Mucosa of descending colon (tissue), 3 donors: ENCODE results near the gene GJA4. TPM values are rescaled to one million over a fixed set of nuclear protein-coding genes. Genes with fewer than 3 reads are reported as not detected.

ENCODE experiments used
- ATAC-seq: fragments of 200-7000 bp; cut with Tn5 transposase; one replicate; pipeline ENCODE4 v1.9.1; 2020; ENCODE audit warnings: mild to moderate bottlenecking, moderate library complexity
- DNase-seq, 3 donors: peaks; one replicate each; pipeline ENCODE4 v3.0.0-alpha.2; 2020
- H3K36me3 ChIP-seq: fragments of 200-600 bp; one replicate; pipeline ENCODE4 v1.8.0; 2021; ENCODE audit warnings: low read depth, mild to moderate bottlenecking
- H3K4me1 ChIP-seq: fragments of 200-600 bp; one replicate; pipeline ENCODE4 v1.8.0; 2021; ENCODE audit warnings: low read depth, mild to moderate bottlenecking
- H3K4me3 ChIP-seq: fragments of 200-600 bp; one replicate; pipeline ENCODE4 v1.8.0; 2021; ENCODE audit warnings: mild to moderate bottlenecking
- H3K9me3 ChIP-seq: fragments of 200-600 bp; one replicate; pipeline ENCODE4 v1.8.0; 2021; ENCODE audit warnings: mild to moderate bottlenecking
- intact Hi-C, 2 donors: fragments of 100-400 bp; cut with DNase I in 1 of 2; cut with micrococcal nuclease in 1 of 2; formaldehyde crosslinking; loops; one replicate each; pipeline versions ENCODE4 v1.11.0 to v1.11.1; 2022; cut with DNase I, micrococcal nuclease
- total RNA-seq, 3 donors: library from RNA; stranded (reverse); fragmentation: NEBNext Ultra II Directional in 2 of 3; extraction: Animal tissue kit (Norgen Biotek cat#: 25700) in 2 of 3; gene quantifications; one replicate each; pipeline versions ENCODE4 v1.2.1 to v1.2.4, GENCODE V29; 2021 to 2023
- TF ChIP-seq, protein P1 (sequence below): fragments of 200-600 bp; IDR thresholded peaks from one replicate; pipeline ENCODE4 v1.8.0; 2022; ENCODE audit warnings: antibody characterized with exemption, mild to moderate bottlenecking
- donor health status: DM: no; HTN: no; CAD: no; lungs with moderate emphysema.
- donor health status: DM: no; HTN: no; CAD: no.
- donor health status: DM: no; HTN: yes; CAD: no.

The GJA4 gene
- total RNA-seq, 3 donors from 2014 or later: 0.84 to 4.1 (median 2.7) TPM

DNA sequence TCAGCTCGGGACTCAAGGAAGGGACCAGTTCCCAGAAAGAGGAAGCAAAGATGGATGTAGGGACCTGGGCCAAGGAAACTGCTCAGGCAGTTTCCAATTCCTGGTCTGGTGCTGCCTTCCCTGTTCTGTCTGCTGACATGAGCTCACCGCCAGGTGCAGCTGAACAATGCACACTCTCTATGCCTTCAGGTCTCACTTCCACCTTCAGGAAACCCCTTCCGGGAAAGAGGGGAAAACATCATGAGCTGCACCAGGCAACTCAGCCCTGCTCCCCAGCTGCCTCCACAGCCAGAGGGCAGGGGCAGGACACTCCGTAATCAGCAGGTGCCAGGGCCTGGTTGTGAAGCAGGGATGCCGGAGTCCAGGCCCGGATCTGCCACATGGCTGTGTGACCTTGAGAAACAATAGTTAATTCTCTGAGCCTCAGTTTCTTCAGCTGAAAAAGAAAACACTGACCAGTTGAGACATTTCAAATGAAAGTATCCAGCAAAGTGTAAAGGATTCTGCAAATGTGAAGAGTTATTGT, 39.0 kb downstream of the GJA4 start:
- Histone ChIP-seq H3K4me1 (no peaks in the 10 kb centered on the region), H3K9me3 (no peaks in the 10 kb centered on the region), H3K4me3 (no peak overlapping the region), H3K36me3 (no peaks in the 10 kb centered on the region)
- TF ChIP-seq, protein P1, sequence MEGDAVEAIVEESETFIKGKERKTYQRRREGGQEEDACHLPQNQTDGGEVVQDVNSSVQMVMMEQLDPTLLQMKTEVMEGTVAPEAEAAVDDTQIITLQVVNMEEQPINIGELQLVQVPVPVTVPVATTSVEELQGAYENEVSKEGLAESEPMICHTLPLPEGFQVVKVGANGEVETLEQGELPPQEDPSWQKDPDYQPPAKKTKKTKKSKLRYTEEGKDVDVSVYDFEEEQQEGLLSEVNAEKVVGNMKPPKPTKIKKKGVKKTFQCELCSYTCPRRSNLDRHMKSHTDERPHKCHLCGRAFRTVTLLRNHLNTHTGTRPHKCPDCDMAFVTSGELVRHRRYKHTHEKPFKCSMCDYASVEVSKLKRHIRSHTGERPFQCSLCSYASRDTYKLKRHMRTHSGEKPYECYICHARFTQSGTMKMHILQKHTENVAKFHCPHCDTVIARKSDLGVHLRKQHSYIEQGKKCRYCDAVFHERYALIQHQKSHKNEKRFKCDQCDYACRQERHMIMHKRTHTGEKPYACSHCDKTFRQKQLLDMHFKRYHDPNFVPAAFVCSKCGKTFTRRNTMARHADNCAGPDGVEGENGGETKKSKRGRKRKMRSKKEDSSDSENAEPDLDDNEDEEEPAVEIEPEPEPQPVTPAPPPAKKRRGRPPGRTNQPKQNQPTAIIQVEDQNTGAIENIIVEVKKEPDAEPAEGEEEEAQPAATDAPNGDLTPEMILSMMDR: no peak
- intact Hi-C loops: no loop called here
- ATAC-seq (no peak), DNase-seq (no peak)

GRCh38 chr1:34833711-34834110, 40.9 kb downstream of the GJA4 start:
- intact Hi-C loops: no loop called here
- Histone ChIP-seq H3K9me3 (no peaks in the 10 kb centered on the region), H3K36me3 (no peaks in the 10 kb centered on the region), H3K4me3 (no peak overlapping the region), H3K4me1 (no peaks in the 10 kb centered on the region)
- ATAC-seq: no peak
- DNase-seq: no peak
- TF ChIP-seq, protein P1: no peak

DNA sequence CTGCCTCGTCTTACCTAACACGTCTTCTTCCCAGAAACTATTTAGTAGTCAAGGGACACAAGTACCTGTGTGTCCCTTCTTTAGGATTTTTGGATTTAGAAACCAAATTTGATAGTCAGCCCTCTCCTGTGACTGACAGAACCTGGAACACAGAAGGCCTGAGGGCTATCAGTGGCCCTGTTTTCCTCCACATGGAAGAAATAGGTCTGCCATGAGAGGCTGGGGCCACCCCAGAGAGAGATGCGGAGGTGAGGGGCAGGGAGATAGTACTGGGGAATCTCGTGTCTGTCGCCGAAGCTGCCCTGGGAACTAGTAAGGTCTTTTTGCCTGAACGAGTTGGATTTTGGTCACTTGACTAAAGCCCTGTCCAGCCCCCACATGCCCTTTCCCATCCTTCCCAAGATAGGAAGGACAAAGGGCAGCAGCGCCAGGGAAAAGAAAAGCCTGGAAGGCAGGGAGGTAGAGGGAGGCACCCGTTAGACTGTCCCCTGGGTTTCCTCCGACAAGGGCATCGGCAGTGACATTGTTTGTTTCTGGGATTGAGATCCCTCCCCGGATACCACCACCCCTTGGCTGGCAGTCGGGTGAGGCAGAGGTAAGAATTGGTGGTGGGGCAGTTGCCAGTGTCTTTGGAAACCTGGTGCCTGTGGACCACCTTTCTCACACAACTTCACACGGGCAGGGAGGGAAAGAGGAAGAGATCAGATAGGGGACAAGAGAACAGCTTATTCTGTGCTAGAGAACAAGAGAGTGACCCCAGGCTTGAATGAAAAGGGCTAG, 46.9 kb downstream of the GJA4 start:
- Histone ChIP-seq H3K9me3 (no peaks in the 10 kb centered on the region), H3K4me1 (no peaks in the 10 kb centered on the region), H3K4me3 (no peak overlapping the region), H3K36me3 (no peaks in the 10 kb centered on the region)
- DNase-seq: no peak
- TF ChIP-seq, protein P1: no peak
- intact Hi-C loops: no loop called here
- ATAC-seq: no peak

- ATAC-seq: no peak
- no peak for DNase-seq
- Histone ChIP-seq H3K4me3 (no peak overlapping the region), H3K36me3 (no peaks in the 10 kb centered on the region), H3K4me1 (no peaks in the 10 kb centered on the region), H3K9me3 (no peaks in the 10 kb centered on the region)
- TF ChIP-seq, protein P1: no peak
- intact Hi-C loops: no loop called here
These were observed 47.6 kb downstream of the GJA4 start for GRCh38 chr1:34840426-34840825.

GRCh38 chr1:34842073-34842472, 49.3 kb downstream of the GJA4 start:
- no peaks in the 10 kb centered on the region for H3K4me1 ChIP-seq
- ATAC-seq (no peak), DNase-seq (no peak)
- TF ChIP-seq, protein P1: no peak
- no peak overlapping the region for H3K4me3 ChIP-seq
- H3K36me3 ChIP-seq: no peaks in the 10 kb centered on the region
- intact Hi-C loops: no loop called here
- no peaks in the 10 kb centered on the region for H3K9me3 ChIP-seq
